ENCODE data around the gene TSTD2.

DNA sequence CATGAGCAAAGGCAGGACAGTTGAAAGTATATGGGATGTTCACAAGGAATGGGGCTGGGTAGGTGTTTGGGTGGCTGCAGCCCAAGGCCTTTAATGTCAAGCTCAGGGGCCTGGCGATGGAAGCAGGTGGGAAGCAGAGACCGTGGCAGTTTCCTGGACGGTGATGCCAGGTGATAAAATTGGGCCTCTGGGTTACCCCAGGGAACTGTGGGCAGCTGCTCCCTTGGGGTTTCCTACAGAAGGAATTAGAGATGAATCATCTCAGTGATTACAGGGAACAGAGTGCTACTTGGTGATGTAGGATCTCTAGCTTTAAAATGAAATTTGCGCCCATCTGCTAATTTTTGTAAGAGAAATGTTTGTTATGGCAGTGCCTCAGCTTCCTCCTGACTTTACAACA is 39.2 kb downstream of the TSTD2 start:
- TF ChIP-seq, protein P1, sequence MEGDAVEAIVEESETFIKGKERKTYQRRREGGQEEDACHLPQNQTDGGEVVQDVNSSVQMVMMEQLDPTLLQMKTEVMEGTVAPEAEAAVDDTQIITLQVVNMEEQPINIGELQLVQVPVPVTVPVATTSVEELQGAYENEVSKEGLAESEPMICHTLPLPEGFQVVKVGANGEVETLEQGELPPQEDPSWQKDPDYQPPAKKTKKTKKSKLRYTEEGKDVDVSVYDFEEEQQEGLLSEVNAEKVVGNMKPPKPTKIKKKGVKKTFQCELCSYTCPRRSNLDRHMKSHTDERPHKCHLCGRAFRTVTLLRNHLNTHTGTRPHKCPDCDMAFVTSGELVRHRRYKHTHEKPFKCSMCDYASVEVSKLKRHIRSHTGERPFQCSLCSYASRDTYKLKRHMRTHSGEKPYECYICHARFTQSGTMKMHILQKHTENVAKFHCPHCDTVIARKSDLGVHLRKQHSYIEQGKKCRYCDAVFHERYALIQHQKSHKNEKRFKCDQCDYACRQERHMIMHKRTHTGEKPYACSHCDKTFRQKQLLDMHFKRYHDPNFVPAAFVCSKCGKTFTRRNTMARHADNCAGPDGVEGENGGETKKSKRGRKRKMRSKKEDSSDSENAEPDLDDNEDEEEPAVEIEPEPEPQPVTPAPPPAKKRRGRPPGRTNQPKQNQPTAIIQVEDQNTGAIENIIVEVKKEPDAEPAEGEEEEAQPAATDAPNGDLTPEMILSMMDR (IDR thresholded peaks at IDR 0.05; ENCODE audit: insufficient read depth, low read length, poor library complexity, severe bottlenecking), result no peak
- no peak for TF ChIP-seq EZH2phosphoT487 (conservative IDR thresholded peaks at IDR 0.05; ENCODE audit: low read length)

All from SU-DHL-6 (cell line).